T-cell (primary cell): ENCODE data around the gene WDR36. TPM values are rescaled to one million over a fixed set of nuclear protein-coding genes. Genes with fewer than 3 reads are reported as not detected.

ENCODE experiments used
- ATAC-seq, 4 experiments: fragments of 200-7000 bp in 3 of 4; fragments of 150-1000 bp in 1 of 4; cut with Tn5 transposase; replicated peaks in 1 of 4; 1 replicate in 3 of 4; 2 replicates in 1 of 4; pipeline ENCODE4 v1.10.0; 2021; ENCODE audit warnings: moderate library complexity in 3 of 4, mild to moderate bottlenecking in 2 of 4, moderate number of reproducible peaks in 1 of 4
- CTCF ChIA-PET, 2 donors: fragments of 300-600 bp; sonication (Branson Sonifier 250); formaldehyde crosslinking; loops; one replicate each; lab custom pipeline; 2022; ENCODE audit warnings: antibody characterized with exemption in 2 of 2; lab: Charles Lee
- POLR2A ChIA-PET, 2 donors: fragments of 300-600 bp; sonication (Branson Sonifier 250); formaldehyde crosslinking; loops; one replicate each; lab custom pipeline; 2022; ENCODE audit warnings: antibody characterized with exemption in 2 of 2; lab: Charles Lee
- DNase-seq, 35 experiments: peaks; one replicate each; pipeline versions ENCODE4 v3.0.0 to v3.0.0-alpha.2; 2013 to 2023
- H3K27ac ChIP-seq: one replicate; pipeline ENCODE4 v1.5.1; 2013; ENCODE audit warnings: low read length
- H3K27me3 ChIP-seq, 2 experiments: replicated peaks in 1 of 2; 1 replicate in 1 of 2; 2 replicates in 1 of 2; pipeline versions ENCODE4 v1.6.1 to v1.7.0; 2013; ENCODE audit warnings: low read length in 1 of 2, mixed read lengths in 1 of 2; ENCODE audit not compliant: control insufficient read depth in 2 of 2, insufficient read depth in 2 of 2; ENCODE audit errors: extremely low read depth in 1 of 2
- H3K36me3 ChIP-seq, 2 donors: 1 replicate in 1 of 2; 2 replicates in 1 of 2; pipeline versions ENCODE4 v1.6.1 to v1.7.0; 2013; ENCODE audit warnings: low read length in 1 of 2; ENCODE audit not compliant: control insufficient read depth in 2 of 2, insufficient read depth in 1 of 2; ENCODE audit errors: extremely low read depth in 1 of 2
- H3K4me1 ChIP-seq, 2 experiments: 1 replicate in 1 of 2; 2 replicates in 1 of 2; pipeline versions ENCODE4 v1.6.1 to v1.7.0; 2013; ENCODE audit warnings: low read length in 2 of 2, mixed read lengths in 1 of 2; ENCODE audit not compliant: insufficient read depth in 2 of 2, control insufficient read depth in 1 of 2; ENCODE audit errors: extremely low read depth in 1 of 2
- H3K4me3 ChIP-seq, 2 donors: 1 replicate in 1 of 2; 2 replicates in 1 of 2; pipeline versions ENCODE4 v1.5.1 to v1.7.0; 2013; ENCODE audit warnings: mild to moderate bottlenecking in 2 of 2, low read length in 1 of 2, moderate library complexity in 1 of 2; ENCODE audit not compliant: control insufficient read depth in 1 of 2; ENCODE audit errors: extremely low read depth in 1 of 2
- H3K9me3 ChIP-seq: 2 replicates; pipeline ENCODE4 v1.7.0; 2013
- H3K27ac Mint-ChIP-seq, 2 donors: one replicate each; pipeline ENCODE4 v1.8.0; 2020 to 2021; ENCODE audit warnings: mild to moderate bottlenecking in 2 of 2, mixed read lengths in 2 of 2
- H3K27me3 Mint-ChIP-seq, 2 donors: one replicate each; pipeline ENCODE4 v1.8.0; 2021 to 2022; ENCODE audit warnings: mixed read lengths in 2 of 2
- H3K36me3 Mint-ChIP-seq: one replicate; pipeline ENCODE4 v1.8.0; 2021; ENCODE audit warnings: mixed read lengths
- H3K4me1 Mint-ChIP-seq, 3 donors: one replicate each; pipeline ENCODE4 v1.8.0; 2020 to 2022; ENCODE audit warnings: mixed read lengths in 3 of 3, mild to moderate bottlenecking in 1 of 3
- H3K4me3 Mint-ChIP-seq, 3 donors: one replicate each; pipeline ENCODE4 v1.8.0; 2020 to 2022; ENCODE audit warnings: mild to moderate bottlenecking in 3 of 3, mixed read lengths in 3 of 3, moderate library complexity in 3 of 3
- H3K9me3 Mint-ChIP-seq, 3 donors: one replicate each; pipeline ENCODE4 v1.8.0; 2020 to 2022; ENCODE audit warnings: mixed read lengths in 3 of 3
- WGBS: methylation state at CpG from one replicate; pipeline ENCODE4 v1.1.5; 2013; ENCODE audit warnings: missing lambda C conversion rate; ENCODE audit not compliant: insufficient coverage; 5-methylcytosine and 5-hydroxymethylcytosine counted together
- total RNA-seq, 35 experiments: library from RNA in 6 of 35; stranded (reverse) in 6 of 35; fragments of 120-200 nt in 1 of 35; gene quantifications; one replicate each; pipeline versions ENCODE4 v1.2.1 to v1.2.4 and lab custom pipeline; 2013 to 2026

WDR36 gene
- total RNA-seq, 5 donors from 2014 or later (not counting 1 experiment from before 2014, with no cell fraction given): 22.8 to 30.1 (median 28.0) TPM

GRCh38 chr5:111168608-111169007 lies 76.5 kb downstream of the WDR36 start:
- H3K9me3 Mint-ChIP-seq: no peaks in the 10 kb centered on the region

GRCh38 chr5:111169269-111169668 lies 77.1 kb downstream of the WDR36 start:
- POLR2A ChIA-PET: interaction anchor here (0.6 kb wide), 2 partner anchors 54 to 271 kb away, joined by 3 to 8 read pairs; no protein-coding TSS in a partner anchor

More at GRCh38 chr5:111168608-111169007, 76.5 kb downstream of the WDR36 start:
- Histone ChIP-seq H3K27me3 (no peaks in the 10 kb centered on the region), H3K4me3 (no peak overlapping the region), H3K27ac (no peak overlapping the region), H3K9me3 (peaks cover 2% of the 10 kb centered on the region), H3K36me3 (no peaks in the 10 kb centered on the region), H3K4me1 (peaks cover 0 to 2% of the 10 kb centered on the region in 2 experiments)
- no peak for DNase-seq
- H3K27ac Mint-ChIP-seq: no peak overlapping the region
- H3K4me3 Mint-ChIP-seq: no peak overlapping the region
- peaks cover 0 to 2% of the 10 kb centered on the region in 2 donors for H3K27me3 Mint-ChIP-seq
- no CpG with 5 or more reads among the region's 1 CpG for WGBS
- POLR2A ChIA-PET: interaction anchor here in 1 of 2 donors (0.6 kb wide), 1 partner anchor 272 kb away, joined by 3 read pairs; no protein-coding TSS in a partner anchor
- H3K36me3 Mint-ChIP-seq: peaks cover 2% of the 10 kb centered on the region
- peaks cover 0 to 28% (median 7%) of the 10 kb centered on the region in 3 donors for H3K4me1 Mint-ChIP-seq
- no peak for ATAC-seq
- CTCF ChIA-PET: no interaction called here

DNA sequence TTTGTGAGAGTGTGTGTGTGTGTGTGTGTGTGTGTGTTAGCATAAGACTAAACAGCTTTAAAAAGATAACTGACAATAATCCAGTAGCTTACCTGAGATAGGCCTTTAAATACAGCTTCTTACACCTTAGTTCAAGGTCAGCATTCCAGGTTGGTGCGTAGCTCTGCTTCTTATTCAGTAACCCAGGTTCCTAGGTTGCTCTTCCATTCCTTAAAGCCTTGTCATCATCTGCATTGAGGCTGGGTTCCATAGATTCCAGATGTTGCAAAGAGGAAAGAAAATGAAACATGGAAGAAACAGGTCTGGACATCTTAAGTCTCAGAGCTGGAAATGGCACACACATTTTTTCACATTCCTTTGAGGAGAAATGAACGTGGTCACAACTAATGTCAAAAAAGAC lies 78.1 kb downstream of the WDR36 start:
- ChIA-PET POLR2A (interaction anchor here in 1 of 2 donors (0.6 to 0.8 kb wide), 2 partner anchors 77 to 113 kb away, joined by 3 to 5 read pairs; no protein-coding TSS in a partner anchor), CTCF (interaction anchor here (0.9 to 1.5 kb wide), 3 partner anchors 29 to 109 kb away, joined by 3 to 4 read pairs (median 3); no protein-coding TSS in a partner anchor)
- Mint-ChIP-seq H3K27me3 (peaks cover 0 to 2% of the 10 kb centered on the region in 2 donors), H3K4me1 (peaks cover 0 to 28% (median 7%) of the 10 kb centered on the region in 3 donors), H3K4me3 (peak overlapping the region in 1 of 3 donors; percentile 4), H3K9me3 (no peaks in the 10 kb centered on the region), H3K27ac (no peak overlapping the region), H3K36me3 (peaks cover 2% of the 10 kb centered on the region)
- no CpG with 5 or more reads among the region's 2 CpGs for WGBS
- Histone ChIP-seq H3K9me3 (peaks cover 2% of the 10 kb centered on the region), H3K4me3 (no peak overlapping the region), H3K4me1 (peaks cover 0 to 2% of the 10 kb centered on the region in 2 experiments), H3K27ac (no peak overlapping the region), H3K36me3 (no peaks in the 10 kb centered on the region), H3K27me3 (no peaks in the 10 kb centered on the region)
- DNase-seq (no peak), ATAC-seq (no peak)

More at GRCh38 chr5:111169269-111169668, 77.1 kb downstream of the WDR36 start:
- ATAC-seq (no peak), DNase-seq (no peak)
- Histone ChIP-seq H3K27me3 (no peaks in the 10 kb centered on the region), H3K4me3 (no peak overlapping the region), H3K36me3 (no peaks in the 10 kb centered on the region), H3K4me1 (peaks cover 0 to 2% of the 10 kb centered on the region in 2 experiments), H3K9me3 (peaks cover 2% of the 10 kb centered on the region), H3K27ac (no peak overlapping the region)
- H3K27me3 Mint-ChIP-seq: peaks cover 0 to 2% of the 10 kb centered on the region in 2 donors
- H3K4me1 Mint-ChIP-seq: peaks cover 0 to 28% (median 7%) of the 10 kb centered on the region in 3 donors
- no peaks in the 10 kb centered on the region for H3K9me3 Mint-ChIP-seq
- H3K4me3 Mint-ChIP-seq: no peak overlapping the region
- WGBS: no CpG with 5 or more reads among the region's 2 CpGs
- peaks cover 2% of the 10 kb centered on the region for H3K36me3 Mint-ChIP-seq
- no peak overlapping the region for H3K27ac Mint-ChIP-seq
- CTCF ChIA-PET: interaction anchor here (0.9 to 1.5 kb wide), 3 partner anchors 30 to 110 kb away, joined by 3 to 4 read pairs (median 3); no protein-coding TSS in a partner anchor

GRCh38 chr5:111172504-111172903 lies 80.4 kb downstream of the WDR36 start:
- Histone ChIP-seq H3K9me3 (peaks cover 2% of the 10 kb centered on the region), H3K4me3 (no peak overlapping the region), H3K36me3 (no peaks in the 10 kb centered on the region), H3K27ac (no peak overlapping the region), H3K4me1 (peaks cover 0 to 2% of the 10 kb centered on the region in 2 experiments), H3K27me3 (no peaks in the 10 kb centered on the region)
- ChIA-PET CTCF (no interaction called here), POLR2A (no interaction called here)
- Mint-ChIP-seq H3K27ac (no peak overlapping the region), H3K4me3 (no peak overlapping the region), H3K27me3 (peaks cover 0 to 2% of the 10 kb centered on the region in 2 donors), H3K9me3 (no peaks in the 10 kb centered on the region), H3K36me3 (peaks cover 2% of the 10 kb centered on the region), H3K4me1 (peaks cover 0 to 28% (median 7%) of the 10 kb centered on the region in 3 donors)
- DNase-seq: peak in 8 of 35 experiments; percentile 0 to 13 (median 3)
- peak in 1 of 4 experiments; percentile 39 for ATAC-seq
- WGBS: no CpG with 5 or more reads among the region's 3 CpGs

DNA sequence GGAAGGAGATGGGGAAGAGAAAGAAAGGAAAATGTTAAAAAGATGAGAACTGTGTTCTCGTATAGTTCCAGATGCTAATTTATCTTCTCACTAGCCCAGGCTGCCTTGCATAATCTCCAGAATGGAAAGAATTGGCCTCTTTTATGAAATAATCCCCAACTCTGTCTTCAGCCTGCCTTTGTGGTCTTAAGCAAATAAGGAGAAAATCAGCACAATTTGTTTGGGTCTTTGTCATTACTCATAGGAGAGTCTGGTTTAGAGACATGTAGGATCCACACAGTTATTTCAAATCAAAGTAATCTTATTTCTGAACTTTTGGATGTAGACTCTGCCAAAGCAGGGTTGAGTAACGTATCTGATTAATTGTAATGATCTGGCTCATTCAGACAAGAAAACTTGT lies 81.3 kb downstream of the WDR36 start:
- no peak for ATAC-seq
- Mint-ChIP-seq H3K4me3 (no peak overlapping the region), H3K36me3 (no peaks in the 10 kb centered on the region), H3K9me3 (no peaks in the 10 kb centered on the region), H3K27ac (no peak overlapping the region), H3K4me1 (peaks cover 0 to 28% (median 7%) of the 10 kb centered on the region in 3 donors), H3K27me3 (peaks cover 0 to 2% of the 10 kb centered on the region in 2 donors)
- Histone ChIP-seq H3K27me3 (no peaks in the 10 kb centered on the region), H3K27ac (no peak overlapping the region), H3K4me3 (no peak overlapping the region), H3K9me3 (no peaks in the 10 kb centered on the region), H3K36me3 (no peaks in the 10 kb centered on the region), H3K4me1 (peaks cover 0 to 2% of the 10 kb centered on the region in 2 experiments)
- DNase-seq: no peak
- ChIA-PET CTCF (no interaction called here), POLR2A (no interaction called here)
- WGBS: no CpG with 5 or more reads among the region's 2 CpGs
